Measurements from ENCODE around the gene GPR162.

DNA sequence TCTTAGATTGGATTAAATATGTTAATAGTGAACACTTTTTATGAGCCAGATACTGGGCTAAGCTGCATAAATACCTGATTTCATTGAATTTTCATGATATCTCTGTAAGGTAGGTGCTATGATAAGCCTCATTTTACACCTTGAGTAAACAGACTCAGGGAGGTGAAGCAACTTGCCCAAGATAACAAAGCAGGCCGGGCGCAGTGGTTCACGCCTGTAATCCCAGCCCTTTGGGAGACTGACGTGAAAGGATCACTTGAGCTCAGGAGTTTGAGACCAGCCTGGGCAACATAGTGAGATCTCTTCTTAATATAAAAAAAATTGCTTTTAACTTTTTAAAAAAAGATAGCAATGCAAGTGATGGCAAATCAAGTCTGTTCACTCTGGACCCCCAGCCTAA, 20.5 kb downstream of the GPR162 start:
- no peak for TF ChIP-seq POLR2A (IDR thresholded peaks at IDR 0.05)
- TF ChIP-seq CTCF (IDR thresholded peaks at IDR 0.05), result no peak
